ENCODE measurements around the gene SOHLH2.

The SOHLH2 gene

DNA sequence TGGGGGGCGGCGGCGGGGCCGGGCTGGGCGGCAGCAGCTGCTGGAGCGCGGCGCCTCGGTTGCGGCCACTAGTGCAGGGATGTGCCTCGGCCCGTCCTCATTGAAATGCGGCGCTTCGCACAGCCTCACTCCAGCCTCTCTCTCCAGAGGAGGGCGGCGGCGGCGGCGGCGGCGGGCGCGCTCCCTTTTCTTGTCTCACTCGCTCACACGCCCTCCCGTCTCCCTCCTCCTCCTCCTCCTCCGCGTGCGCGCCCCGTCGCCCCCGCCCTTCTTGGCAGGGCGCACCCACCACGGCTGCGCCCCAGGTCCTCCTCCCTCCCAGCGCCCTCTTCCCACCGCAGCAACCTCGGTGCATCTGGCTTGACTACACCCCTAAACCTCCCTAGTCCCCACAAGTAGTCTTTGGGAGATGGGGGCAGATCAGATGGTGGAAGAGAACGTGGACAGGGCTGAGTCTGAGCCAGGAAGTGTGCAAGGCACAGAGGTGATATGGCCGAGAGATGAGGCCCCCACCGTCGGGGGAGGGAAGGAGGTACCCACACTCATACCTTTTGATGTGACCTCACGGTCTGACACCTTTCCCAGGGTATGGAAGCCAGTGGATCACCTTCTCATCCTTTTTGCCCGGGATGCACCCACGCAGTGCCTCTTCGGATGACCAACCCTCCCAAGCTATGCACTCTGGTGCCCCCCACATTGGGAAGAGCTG is 83.0 kb downstream of the SOHLH2 start, which contains the start of gene DCLK1:
DCLK1 (minus strand) TSS at position 161 of the 709 bp plus-strand sequence.
- Histone ChIP-seq H3K36me3 (ENCODE audit: control insufficient read depth in 1 of 2, insufficient read depth in 2 of 2, low read length in 2 of 2) (no peaks in the 10 kb centered on the region), H3K4me1 (ENCODE audit: control insufficient read depth in 1 of 2, insufficient read depth in 2 of 2, low read length in 2 of 2) (no peaks in the 10 kb centered on the region), H3K27ac (ENCODE audit: low read length) (no peak within 1 kb of the TSS), H3K9me3 (ENCODE audit: control insufficient read depth in 1 of 2, low read length in 2 of 2) (no peaks in the 10 kb centered on the region), H3K4me3 (ENCODE audit: low read depth in 1 of 2, low read length in 2 of 2) (peak within 1 kb of the TSS; percentile 49 to 69), H3K27me3 (ENCODE audit: low read depth, low read length) (no peaks in the 10 kb centered on the region)

DNA sequence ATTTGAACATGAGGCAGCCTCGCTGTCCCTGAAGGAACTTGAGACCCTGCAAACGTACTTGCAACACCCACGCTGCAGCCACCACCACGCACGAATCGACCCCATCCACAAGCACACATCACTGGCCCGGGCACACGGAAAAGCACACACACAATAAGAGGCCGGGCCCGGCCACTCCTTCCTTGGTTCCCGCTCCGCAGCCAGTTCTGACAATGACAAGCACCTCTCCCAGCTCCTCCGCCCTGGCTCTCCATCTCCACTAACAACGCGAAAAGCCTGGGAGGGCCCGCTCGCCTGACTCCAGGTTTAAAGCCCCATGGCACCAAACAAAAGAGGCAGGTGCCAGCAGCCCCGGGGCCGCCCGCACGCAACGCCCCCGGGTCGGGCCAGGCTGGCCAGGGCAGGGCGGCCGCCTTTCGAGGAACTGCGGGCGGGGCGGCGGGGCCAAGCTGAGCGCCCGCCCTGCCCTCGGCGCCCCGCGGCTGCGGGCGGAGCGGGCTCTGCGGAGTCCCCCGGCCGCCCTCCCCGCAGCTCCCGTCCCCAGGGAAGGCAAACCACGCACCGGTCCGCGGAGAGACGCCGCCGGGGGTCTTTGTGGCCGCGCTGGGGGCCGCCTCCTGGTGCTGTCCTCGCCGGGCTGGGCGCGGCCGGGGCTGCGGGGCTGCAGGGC is 83.7 kb downstream of the SOHLH2 start:
- H3K36me3 ChIP-seq (ENCODE audit: control insufficient read depth in 1 of 2, insufficient read depth in 2 of 2, low read length in 2 of 2): no peaks in the 10 kb centered on the region
- no peak overlapping the region for H3K27ac ChIP-seq (ENCODE audit: low read length)
- peak overlapping the region; percentile 49 to 69 for H3K4me3 ChIP-seq (ENCODE audit: low read depth in 1 of 2, low read length in 2 of 2)
- no peaks in the 10 kb centered on the region for H3K27me3 ChIP-seq (ENCODE audit: low read depth, low read length)
- H3K9me3 ChIP-seq (ENCODE audit: control insufficient read depth in 1 of 2, low read length in 2 of 2): no peaks in the 10 kb centered on the region
- no peaks in the 10 kb centered on the region for H3K4me1 ChIP-seq (ENCODE audit: control insufficient read depth in 1 of 2, insufficient read depth in 2 of 2, low read length in 2 of 2)

DNA sequence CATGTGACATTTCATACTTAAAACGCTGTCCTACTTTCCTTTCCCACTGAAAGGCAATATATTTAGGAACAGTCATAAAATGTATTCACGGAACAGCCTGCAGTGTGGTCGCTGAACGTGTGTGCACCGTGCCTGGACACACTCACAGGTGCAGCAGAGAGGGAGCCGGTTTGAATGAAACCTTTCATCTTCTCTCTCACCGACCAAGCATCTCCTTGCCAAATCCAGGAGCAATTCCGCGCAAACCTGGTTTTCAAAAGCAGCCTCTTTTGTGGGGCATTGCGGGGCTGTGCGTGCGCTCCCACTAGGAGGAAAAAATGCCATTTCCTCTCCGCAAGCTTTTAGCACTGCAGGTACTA is 84.2 kb downstream of the SOHLH2 start:
- no peaks in the 10 kb centered on the region for H3K27me3 ChIP-seq (ENCODE audit: low read depth, low read length)
- H3K36me3 ChIP-seq (ENCODE audit: control insufficient read depth in 1 of 2, insufficient read depth in 2 of 2, low read length in 2 of 2): no peaks in the 10 kb centered on the region
- peak overlapping the region; percentile 49 to 69 for H3K4me3 ChIP-seq (ENCODE audit: low read depth in 1 of 2, low read length in 2 of 2)
- H3K4me1 ChIP-seq (ENCODE audit: control insufficient read depth in 1 of 2, insufficient read depth in 2 of 2, low read length in 2 of 2): no peaks in the 10 kb centered on the region
- no peaks in the 10 kb centered on the region for H3K9me3 ChIP-seq (ENCODE audit: control insufficient read depth in 1 of 2, low read length in 2 of 2)
- H3K27ac ChIP-seq (ENCODE audit: low read length): no peak overlapping the region

DNA sequence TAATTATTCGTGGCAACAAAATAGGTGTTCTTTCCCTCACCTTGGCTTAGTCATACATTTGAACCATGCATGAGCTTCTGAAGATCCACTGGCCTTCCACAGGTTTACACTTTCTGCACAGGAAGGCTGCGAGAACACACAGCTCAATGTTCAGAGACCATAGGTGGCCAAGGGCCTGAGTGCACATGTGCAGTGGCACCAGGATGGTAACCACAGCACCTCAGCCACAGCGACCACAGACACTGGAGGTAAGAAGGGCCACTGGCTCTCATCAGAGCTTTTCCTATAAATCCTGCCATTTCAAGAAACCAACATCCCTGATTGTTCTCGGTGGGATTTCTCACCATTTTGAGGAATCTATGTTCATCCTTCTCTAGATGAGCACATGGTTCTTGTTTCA is 84.8 kb downstream of the SOHLH2 start:
- Histone ChIP-seq H3K27me3 (ENCODE audit: low read depth, low read length) (no peaks in the 10 kb centered on the region), H3K9me3 (ENCODE audit: control insufficient read depth in 1 of 2, low read length in 2 of 2) (no peaks in the 10 kb centered on the region), H3K4me1 (ENCODE audit: control insufficient read depth in 1 of 2, insufficient read depth in 2 of 2, low read length in 2 of 2) (peaks cover 0 to 3% of the 10 kb centered on the region in 2 donors), H3K36me3 (ENCODE audit: control insufficient read depth in 1 of 2, insufficient read depth in 2 of 2, low read length in 2 of 2) (no peaks in the 10 kb centered on the region), H3K4me3 (ENCODE audit: low read depth in 1 of 2, low read length in 2 of 2) (peak overlapping the region; percentile 49 to 69), H3K27ac (ENCODE audit: low read length) (no peak overlapping the region)

DNA sequence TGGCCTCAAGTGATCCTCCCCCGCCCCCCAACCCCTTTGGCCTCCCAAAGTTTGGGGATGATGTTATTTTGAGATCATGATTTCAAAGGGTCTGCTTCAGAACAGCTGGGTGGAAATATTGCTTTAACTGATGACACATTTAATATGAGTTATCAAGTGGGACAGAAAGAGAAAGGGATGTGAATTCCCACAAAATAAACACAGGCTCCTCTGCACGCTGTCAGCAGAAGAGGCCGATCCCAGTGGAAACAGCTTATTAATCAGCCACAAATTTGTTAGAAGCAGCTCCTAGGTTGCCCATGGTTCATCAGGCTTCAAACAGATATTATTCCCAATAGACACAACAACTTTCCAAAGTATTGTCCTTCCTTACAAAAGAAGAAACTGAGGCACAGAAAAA is 87.9 kb downstream of the SOHLH2 start:
- no peaks in the 10 kb centered on the region for H3K27me3 ChIP-seq (ENCODE audit: low read depth, low read length)
- H3K36me3 ChIP-seq (ENCODE audit: control insufficient read depth in 1 of 2, insufficient read depth in 2 of 2, low read length in 2 of 2): no peaks in the 10 kb centered on the region
- H3K4me3 ChIP-seq (ENCODE audit: low read depth in 1 of 2, low read length in 2 of 2): no peak overlapping the region
- no peak overlapping the region for H3K27ac ChIP-seq (ENCODE audit: low read length)
- peaks cover 5 to 11% of the 10 kb centered on the region in 2 donors for H3K4me1 ChIP-seq (ENCODE audit: control insufficient read depth in 1 of 2, insufficient read depth in 2 of 2, low read length in 2 of 2)
- no peaks in the 10 kb centered on the region for H3K9me3 ChIP-seq (ENCODE audit: control insufficient read depth in 1 of 2, low read length in 2 of 2)

DNA sequence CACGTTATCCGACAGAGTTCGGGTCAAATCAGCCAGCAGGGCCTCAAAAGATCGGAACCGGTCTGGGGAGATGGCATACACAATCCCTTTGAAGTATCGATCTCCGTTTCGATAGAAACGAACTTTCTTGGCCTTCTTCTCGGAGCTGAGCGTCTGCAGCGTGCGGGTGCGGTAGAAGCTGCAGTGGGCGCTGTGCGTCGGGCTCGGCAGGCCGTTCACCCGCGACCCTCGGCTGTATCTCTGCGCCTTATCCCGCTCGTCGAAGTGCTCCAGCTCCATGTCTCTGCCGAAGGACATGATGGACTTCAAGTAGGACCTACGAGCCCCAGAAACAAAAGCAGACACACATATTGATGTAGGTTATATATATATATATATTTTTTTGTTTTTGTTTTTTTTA is 88.5 kb downstream of the SOHLH2 start:
- Histone ChIP-seq H3K36me3 (ENCODE audit: control insufficient read depth in 1 of 2, insufficient read depth in 2 of 2, low read length in 2 of 2) (no peaks in the 10 kb centered on the region), H3K27me3 (ENCODE audit: low read depth, low read length) (no peaks in the 10 kb centered on the region), H3K4me1 (ENCODE audit: control insufficient read depth in 1 of 2, insufficient read depth in 2 of 2, low read length in 2 of 2) (peaks cover 5 to 11% of the 10 kb centered on the region in 2 donors), H3K27ac (ENCODE audit: low read length) (no peak overlapping the region), H3K4me3 (ENCODE audit: low read depth in 1 of 2, low read length in 2 of 2) (no peak overlapping the region), H3K9me3 (ENCODE audit: control insufficient read depth in 1 of 2, low read length in 2 of 2) (no peaks in the 10 kb centered on the region)

DNA sequence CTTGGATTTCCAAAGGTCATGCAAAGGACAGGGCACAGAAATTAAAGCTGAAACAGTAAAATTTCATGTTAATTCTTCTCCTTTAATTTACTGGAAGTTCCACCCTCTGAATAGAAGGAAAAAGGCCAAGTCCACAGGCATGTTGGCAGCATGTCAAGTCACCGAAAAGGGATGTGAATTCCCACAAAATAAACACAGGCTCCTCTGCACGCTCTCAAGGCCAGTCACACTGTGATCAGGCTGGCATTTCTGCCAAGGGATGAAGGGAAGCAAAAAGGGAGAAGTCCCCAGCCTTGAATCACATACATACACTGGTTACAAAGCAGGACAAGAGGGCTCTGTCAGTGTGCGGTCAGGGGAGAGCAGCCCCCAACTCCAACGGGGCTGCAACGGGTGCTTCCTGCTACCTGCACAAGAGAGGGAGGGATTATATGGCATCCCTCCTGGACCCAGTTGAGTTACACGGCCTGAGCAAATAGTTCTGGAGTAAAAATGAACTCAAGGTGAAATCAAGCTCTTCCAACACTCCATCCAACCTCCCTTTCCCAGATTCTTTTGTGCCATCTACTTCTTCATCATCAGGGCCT is 90.0 kb downstream of the SOHLH2 start:
- no peaks in the 10 kb centered on the region for H3K36me3 ChIP-seq (ENCODE audit: control insufficient read depth in 1 of 2, insufficient read depth in 2 of 2, low read length in 2 of 2)
- H3K27me3 ChIP-seq (ENCODE audit: low read depth, low read length): no peaks in the 10 kb centered on the region
- H3K27ac ChIP-seq (ENCODE audit: low read length): no peak overlapping the region
- H3K4me3 ChIP-seq (ENCODE audit: low read depth in 1 of 2, low read length in 2 of 2): no peak overlapping the region
- H3K9me3 ChIP-seq (ENCODE audit: control insufficient read depth in 1 of 2, low read length in 2 of 2): no peaks in the 10 kb centered on the region
- H3K4me1 ChIP-seq (ENCODE audit: control insufficient read depth in 1 of 2, insufficient read depth in 2 of 2, low read length in 2 of 2): peaks cover 5 to 11% of the 10 kb centered on the region in 2 donors

Measured in muscle layer of duodenum (tissue), 2 donors.